Fibroblast of lung (primary cell): ENCODE measurements around the gene URB1. TPM values are rescaled to one million over a fixed set of nuclear protein-coding genes. Genes with fewer than 3 reads are reported as not detected.

Source experiments
- DNase-seq, 2 donors: peaks; one replicate each; pipeline versions ENCODE4 v3.0.0 to v3.0.0-alpha.2; 2010; ENCODE audit warnings: low read depth in 2 of 2
- H2AFZ ChIP-seq: 2 replicates; pipeline ENCODE4 v1.5.1; 2012; ENCODE audit warnings: low read length, control low read depth, inconsistent platforms
- H3K27ac ChIP-seq: 2 replicates; pipeline ENCODE4 v1.5.1; 2011; ENCODE audit warnings: low read length, control low read depth; ENCODE audit not compliant: insufficient read depth
- H3K27me3 ChIP-seq: 2 replicates; pipeline ENCODE4 v1.5.1; 2011; ENCODE audit warnings: mild to moderate bottlenecking, low read length; ENCODE audit not compliant: control insufficient read depth, insufficient read depth
- H3K36me3 ChIP-seq: 2 replicates; pipeline ENCODE4 v1.5.1; 2011; ENCODE audit warnings: low read length; ENCODE audit not compliant: control insufficient read depth, insufficient read depth
- H3K4me1 ChIP-seq: 2 replicates; pipeline ENCODE4 v1.5.1; 2011; ENCODE audit warnings: low read length; ENCODE audit not compliant: control insufficient read depth, insufficient read depth; ENCODE audit errors: extremely low read depth
- H3K4me2 ChIP-seq: 2 replicates; pipeline ENCODE4 v1.5.1; 2011; ENCODE audit warnings: low read length, control low read depth; ENCODE audit not compliant: insufficient read depth; ENCODE audit errors: extremely low read depth
- H3K4me3 ChIP-seq, 4 experiments: fragments of 200-600 bp in 1 of 4; sonication (generic) in 1 of 4; replicated peaks in 1 of 4; 2 replicates each; pipeline ENCODE4 v1.5.1; 2011 to 2016; ENCODE audit warnings: low read length in 4 of 4, low read depth in 3 of 4, mild to moderate bottlenecking in 3 of 4, control low read depth in 2 of 4, inconsistent platforms in 1 of 4, mixed read lengths in 1 of 4; ENCODE audit not compliant: insufficient read depth in 1 of 4; ENCODE audit errors: control extremely low read depth in 1 of 4
- H3K79me2 ChIP-seq: 2 replicates; pipeline ENCODE4 v1.5.1; 2012; ENCODE audit warnings: mild to moderate bottlenecking, low read length, inconsistent platforms; ENCODE audit not compliant: control insufficient read depth, insufficient read depth
- H3K9ac ChIP-seq: 2 replicates; pipeline ENCODE4 v1.5.1; 2011; ENCODE audit warnings: mild to moderate bottlenecking, low read length, control low read depth; ENCODE audit not compliant: insufficient read depth
- H3K9me3 ChIP-seq: 2 replicates; pipeline ENCODE4 v1.5.1; 2012; ENCODE audit warnings: low read depth, low read length; ENCODE audit not compliant: control insufficient read depth, insufficient read depth
- H4K20me1 ChIP-seq: 2 replicates; pipeline ENCODE4 v1.5.1; 2011; ENCODE audit warnings: low read length; ENCODE audit not compliant: control insufficient read depth, insufficient read depth; ENCODE audit errors: extremely low read depth
- EZH2 ChIP-seq: IDR thresholded peaks from 2 replicates; pipeline ENCODE4 v1.5.1; 2012; ENCODE audit warnings: low read length, control low read depth, mild to moderate bottlenecking; ENCODE audit errors: missing control alignments
- polyA plus RNA-seq, 2 donors: library from polyadenylated mRNA; depleted of rRNA in 1 of 2; stranded (reverse) in 1 of 2; unstranded in 1 of 2; fragments of >200 nt; gene quantifications; 2 replicates each; pipeline ENCODE4 v1.2.1, GENCODE V29; 2011 to 2012; ENCODE audit warnings: missing spikeins in 1 of 2
- total RNA-seq: library from RNA; depleted of rRNA; stranded (reverse); fragments of >200 nt; gene quantifications from 2 replicates; pipeline ENCODE4 v1.2.1, GENCODE V29; 2014
- TF ChIP-seq, protein P1 (sequence below), 2 donors: IDR thresholded peaks in 1 of 2; conservative IDR thresholded peaks in 1 of 2; 1 replicate in 1 of 2; 2 replicates in 1 of 2; pipeline ENCODE4 v1.5.1; 2011 to 2012; ENCODE audit warnings: low read length in 2 of 2, control low read depth in 1 of 2, inconsistent platforms in 1 of 2, low read depth in 1 of 2, mild to moderate bottlenecking in 1 of 2

The URB1 gene
- total and polyA plus RNA-seq, 2 donors (not counting 1 experiment from before 2014, with no cell fraction given): 4.3 to 17.7 TPM

DNA sequence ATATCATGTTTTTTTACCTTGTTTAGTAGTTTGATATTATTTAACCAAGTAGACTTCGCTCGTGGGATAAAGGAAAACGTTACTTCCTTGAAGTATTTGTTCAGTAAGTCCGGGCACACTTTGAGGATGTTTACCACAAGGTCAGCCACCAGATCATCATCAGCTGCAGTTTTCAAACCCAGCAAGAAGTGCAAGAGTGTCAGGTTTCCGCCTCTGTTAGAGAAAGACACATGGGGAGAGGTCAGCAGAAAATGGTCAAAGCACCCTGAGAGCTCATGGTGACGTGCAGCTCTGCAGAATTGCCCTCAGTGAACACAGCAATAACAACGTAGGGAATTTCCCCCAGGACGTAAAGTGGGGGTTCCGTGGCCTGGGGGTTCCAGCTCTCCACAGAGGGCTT is 24.4 kb downstream of the URB1 start:
- Histone ChIP-seq H3K27ac (no peak overlapping the region), H3K4me3 (no peak overlapping the region), H3K9me3 (no peaks in the 10 kb centered on the region), H3K36me3 (peaks cover 24% of the 10 kb centered on the region), H3K4me2 (no peak overlapping the region), H3K79me2 (peaks cover 6% of the 10 kb centered on the region), H3K4me1 (peaks cover 5% of the 10 kb centered on the region), H4K20me1 (no peaks in the 10 kb centered on the region), H3K27me3 (no peaks in the 10 kb centered on the region), H2AFZ (no peak overlapping the region), H3K9ac (no peak overlapping the region)
- DNase-seq: peak in 1 of 2 donors; percentile 56
- TF ChIP-seq EZH2: no peak
- TF ChIP-seq, protein P1, sequence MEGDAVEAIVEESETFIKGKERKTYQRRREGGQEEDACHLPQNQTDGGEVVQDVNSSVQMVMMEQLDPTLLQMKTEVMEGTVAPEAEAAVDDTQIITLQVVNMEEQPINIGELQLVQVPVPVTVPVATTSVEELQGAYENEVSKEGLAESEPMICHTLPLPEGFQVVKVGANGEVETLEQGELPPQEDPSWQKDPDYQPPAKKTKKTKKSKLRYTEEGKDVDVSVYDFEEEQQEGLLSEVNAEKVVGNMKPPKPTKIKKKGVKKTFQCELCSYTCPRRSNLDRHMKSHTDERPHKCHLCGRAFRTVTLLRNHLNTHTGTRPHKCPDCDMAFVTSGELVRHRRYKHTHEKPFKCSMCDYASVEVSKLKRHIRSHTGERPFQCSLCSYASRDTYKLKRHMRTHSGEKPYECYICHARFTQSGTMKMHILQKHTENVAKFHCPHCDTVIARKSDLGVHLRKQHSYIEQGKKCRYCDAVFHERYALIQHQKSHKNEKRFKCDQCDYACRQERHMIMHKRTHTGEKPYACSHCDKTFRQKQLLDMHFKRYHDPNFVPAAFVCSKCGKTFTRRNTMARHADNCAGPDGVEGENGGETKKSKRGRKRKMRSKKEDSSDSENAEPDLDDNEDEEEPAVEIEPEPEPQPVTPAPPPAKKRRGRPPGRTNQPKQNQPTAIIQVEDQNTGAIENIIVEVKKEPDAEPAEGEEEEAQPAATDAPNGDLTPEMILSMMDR (conservative IDR thresholded peaks at IDR 0.05 in 1 of 2, IDR thresholded peaks at IDR 0.05 in 1 of 2; ENCODE audit: low read depth in 1 of 2, low read length in 2 of 2): no peak

GRCh38 chr21:32367158-32367557 is 25.7 kb downstream of the URB1 start:
- peaks cover 27% of the 10 kb centered on the region for H3K36me3 ChIP-seq

GRCh38 chr21:32366191-32366590 is 26.6 kb downstream of the URB1 start:
- Histone ChIP-seq H3K4me1 (no peaks in the 10 kb centered on the region), H3K9ac (no peak overlapping the region), H3K9me3 (no peaks in the 10 kb centered on the region), H3K36me3 (peaks cover 30% of the 10 kb centered on the region), H3K79me2 (peaks cover 6% of the 10 kb centered on the region), H2AFZ (no peak overlapping the region), H3K27ac (no peak overlapping the region), H3K4me3 (no peak overlapping the region), H3K27me3 (no peaks in the 10 kb centered on the region), H4K20me1 (no peaks in the 10 kb centered on the region), H3K4me2 (no peak overlapping the region)
- no peak for DNase-seq
- TF ChIP-seq, protein P1 (conservative IDR thresholded peaks at IDR 0.05 in 1 of 2, IDR thresholded peaks at IDR 0.05 in 1 of 2; ENCODE audit: low read depth in 1 of 2, low read length in 2 of 2): no peak
- no peak for TF ChIP-seq EZH2

More at GRCh38 chr21:32367158-32367557, 25.7 kb downstream of the URB1 start:
- no peaks in the 10 kb centered on the region for H4K20me1 ChIP-seq
- no peak for TF ChIP-seq EZH2
- TF ChIP-seq, protein P1 (conservative IDR thresholded peaks at IDR 0.05 in 1 of 2, IDR thresholded peaks at IDR 0.05 in 1 of 2; ENCODE audit: low read depth in 1 of 2, low read length in 2 of 2): no peak
- H3K9me3 ChIP-seq: no peaks in the 10 kb centered on the region
- H3K27ac ChIP-seq: no peak overlapping the region
- DNase-seq: peak in 1 of 2 donors; percentile 34
- H3K4me3 ChIP-seq: no peak overlapping the region
- no peak overlapping the region for H3K9ac ChIP-seq
- peaks cover 3% of the 10 kb centered on the region for H3K4me1 ChIP-seq
- no peak overlapping the region for H2AFZ ChIP-seq
- H3K79me2 ChIP-seq: peaks cover 6% of the 10 kb centered on the region
- no peaks in the 10 kb centered on the region for H3K27me3 ChIP-seq
- no peak overlapping the region for H3K4me2 ChIP-seq
